ENCODE measurements around the gene CXCR4.
"Not testable (repeated sequence)": the region's sequence is repeated elsewhere in the genome, so short reads cannot be mapped to it uniquely, and the experiment has no call there.

CXCR4 gene

GRCh38 chr2:136071887-136072286, 46.1 kb downstream of the CXCR4 start:
- not testable (repeated sequence) for DNase-seq

- no peak for DNase-seq
Measured at GRCh38 chr2:136070913-136071312, 47.0 kb downstream of the CXCR4 start.

GRCh38 chr2:136069773-136070172, 48.2 kb downstream of the CXCR4 start:
- DNase-seq, result no peak

GRCh38 chr2:136068581-136069227, 49.2 kb downstream of the CXCR4 start:
- no peak for DNase-seq

- DNase-seq, result no peak
Measured at GRCh38 chr2:136067897-136068580, 49.9 kb downstream of the CXCR4 start.

- no peak for DNase-seq
Measured at GRCh38 chr2:136067459-136067858, 50.5 kb downstream of the CXCR4 start.

GRCh38 chr2:136065907-136066306, 52.0 kb downstream of the CXCR4 start:
- DNase-seq, result no peak

- no peak for DNase-seq
Measured at GRCh38 chr2:136065384-136065783, 52.6 kb downstream of the CXCR4 start.
